Thyroid gland (tissue), 4 donors: ENCODE results near the gene SLC27A3. TPM values are rescaled to one million over a fixed set of nuclear protein-coding genes. Genes with fewer than 3 reads are reported as not detected.

Experiments used
- DNase-seq, 2 donors: peaks; one replicate each; pipeline ENCODE4 v3.0.0-alpha.2; 2019
- H3K27ac ChIP-seq, 3 donors: fragments of 200-600 bp; sonication (generic); 1 replicate in 2 of 3; 2 replicates in 1 of 3; pipeline ENCODE4 v1.5.1; 2016 to 2019; ENCODE audit warnings: mild to moderate bottlenecking in 1 of 3, moderate library complexity in 1 of 3
- H3K27me3 ChIP-seq: fragments of 200-600 bp; sonication (generic); one replicate; pipeline ENCODE4 v1.5.1; 2019
- H3K36me3 ChIP-seq, 2 donors: fragments of 200-600 bp; sonication (generic); one replicate each; pipeline ENCODE4 v1.5.1; 2016 to 2019
- H3K4me1 ChIP-seq, 2 donors: fragments of 200-600 bp; sonication (generic); one replicate each; pipeline ENCODE4 v1.5.1; 2017 to 2019
- H3K4me3 ChIP-seq, 3 donors: fragments of 200-600 bp; sonication (generic); replicated peaks in 1 of 3; 1 replicate in 2 of 3; 2 replicates in 1 of 3; pipeline ENCODE4 v1.5.1; 2016; ENCODE audit warnings: mild to moderate bottlenecking in 1 of 3
- H3K9me3 ChIP-seq: fragments of 200-600 bp; sonication (generic); one replicate; pipeline ENCODE4 v1.5.1; 2017
- CTCF ChIP-seq, 6 experiments: fragments of 200-600 bp in 3 of 6; fragments of 450-650 bp in 3 of 6; sonication (generic) in 3 of 6; IDR thresholded peaks; one replicate each; pipeline ENCODE4 v1.5.1; 2016 to 2019; ENCODE audit warnings: antibody characterized with exemption in 6 of 6, mild to moderate bottlenecking in 2 of 6, inconsistent platforms in 1 of 6, moderate library complexity in 1 of 6
- POLR2A ChIP-seq, 2 donors: fragments of 450-650 bp; IDR thresholded peaks; one replicate each; pipeline ENCODE4 v1.6.1; 2017; ENCODE audit warnings: antibody characterized with exemption in 2 of 2, mild to moderate bottlenecking in 2 of 2, moderate library complexity in 1 of 2
- WGBS, 2 donors: methylation state at CpG; one replicate each; pipeline ENCODE4 v1.1.5; 2017; 5-methylcytosine and 5-hydroxymethylcytosine counted together
- intact Hi-C: fragments of 100-400 bp; cut with DNase I; formaldehyde crosslinking; loops from one replicate; pipeline ENCODE4 v1.15.1; 2023
- total RNA-seq, 4 donors: library from RNA; depleted of rRNA; stranded (reverse); fragments of >200 nt; gene quantifications; one replicate each; pipeline ENCODE4 v1.2.3, GENCODE V29; 2016

The SLC27A3 gene
- total RNA-seq, 4 donors from 2014 or later: 14.4 to 32.5 (median 23.2) TPM

DNA sequence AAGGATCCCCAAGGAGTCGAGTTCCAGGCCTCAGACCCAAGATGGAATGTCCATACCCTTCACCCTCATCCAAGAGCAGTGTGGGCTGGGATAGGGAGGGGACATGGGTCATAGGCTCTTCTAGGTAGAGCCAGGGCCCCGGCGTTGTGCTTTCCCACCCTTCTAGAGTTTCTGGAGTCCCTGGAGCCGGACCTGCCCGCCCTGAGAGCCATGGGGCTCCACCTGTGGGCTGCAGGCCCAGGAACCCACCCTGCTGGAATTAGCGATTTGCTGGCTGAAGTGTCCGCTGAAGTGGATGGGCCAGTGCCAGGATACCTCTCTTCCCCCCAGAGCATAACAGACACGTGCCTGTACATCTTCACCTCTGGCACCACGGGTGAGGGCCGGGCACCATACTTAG is 1.1 kb downstream of the SLC27A3 start:
- Histone ChIP-seq H3K4me3 (peak overlapping the region; percentile 6 to 68 (median 58)), H3K4me1 (peaks cover 13 to 50% of the 10 kb centered on the region in 2 donors), H3K9me3 (no peaks in the 10 kb centered on the region), H3K27ac (peak overlapping the region; percentile 55 to 73 (median 62)), H3K27me3 (no peaks in the 10 kb centered on the region), H3K36me3 (peaks cover 12 to 14% of the 10 kb centered on the region in 2 donors)
- intact Hi-C loops: no loop called here
- peak in 1 of 2 donors; percentile 32 for DNase-seq
- no peak for TF ChIP-seq POLR2A (IDR thresholded peaks at IDR 0.05)
- TF ChIP-seq CTCF (IDR thresholded peaks at IDR 0.05): no peak
- WGBS, 2 donors: 25 to 36% methylated on average over 3 to 10 of the region's 10 CpGs

DNA sequence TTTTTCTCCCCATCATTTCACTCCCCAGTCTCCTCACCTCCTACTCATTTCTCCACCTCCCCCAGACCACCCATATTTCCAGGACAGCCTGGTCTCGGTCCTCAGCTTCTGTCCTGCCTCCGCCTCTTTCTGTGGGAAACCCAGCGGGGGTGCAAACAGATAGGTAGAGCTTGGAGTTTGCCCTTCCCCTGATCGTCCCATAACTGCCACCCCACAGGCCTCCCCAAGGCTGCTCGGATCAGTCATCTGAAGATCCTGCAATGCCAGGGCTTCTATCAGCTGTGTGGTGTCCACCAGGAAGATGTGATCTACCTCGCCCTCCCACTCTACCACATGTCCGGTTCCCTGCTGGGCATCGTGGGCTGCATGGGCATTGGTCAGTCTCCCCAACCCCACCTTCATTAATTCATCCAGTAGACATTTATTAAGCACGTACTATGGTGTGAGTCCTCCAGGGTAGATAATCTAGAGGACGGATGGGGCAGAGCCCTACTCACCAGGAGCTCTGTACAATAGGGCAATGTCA is 1.7 kb downstream of the SLC27A3 start:
- WGBS, 2 donors: 87 to 92% methylated on average over 10 of the region's 10 CpGs
- peaks cover 7 to 13% of the 10 kb centered on the region in 2 donors for H3K36me3 ChIP-seq
- H3K27ac ChIP-seq: no peak overlapping the region
- no peak overlapping the region for H3K4me3 ChIP-seq
- no peaks in the 10 kb centered on the region for H3K9me3 ChIP-seq
- H3K4me1 ChIP-seq: peaks cover 13 to 46% of the 10 kb centered on the region in 2 donors
- TF ChIP-seq POLR2A (IDR thresholded peaks at IDR 0.05): no peak
- no peak for TF ChIP-seq CTCF (IDR thresholded peaks at IDR 0.05)
- intact Hi-C loops: no loop called here
- no peak for DNase-seq
- H3K27me3 ChIP-seq: no peaks in the 10 kb centered on the region

- H3K27ac ChIP-seq: no peak overlapping the region
- intact Hi-C loops: no loop called here
These were observed 2.4 kb downstream of the SLC27A3 start for GRCh38 chr1:153777648-153778047.

DNA sequence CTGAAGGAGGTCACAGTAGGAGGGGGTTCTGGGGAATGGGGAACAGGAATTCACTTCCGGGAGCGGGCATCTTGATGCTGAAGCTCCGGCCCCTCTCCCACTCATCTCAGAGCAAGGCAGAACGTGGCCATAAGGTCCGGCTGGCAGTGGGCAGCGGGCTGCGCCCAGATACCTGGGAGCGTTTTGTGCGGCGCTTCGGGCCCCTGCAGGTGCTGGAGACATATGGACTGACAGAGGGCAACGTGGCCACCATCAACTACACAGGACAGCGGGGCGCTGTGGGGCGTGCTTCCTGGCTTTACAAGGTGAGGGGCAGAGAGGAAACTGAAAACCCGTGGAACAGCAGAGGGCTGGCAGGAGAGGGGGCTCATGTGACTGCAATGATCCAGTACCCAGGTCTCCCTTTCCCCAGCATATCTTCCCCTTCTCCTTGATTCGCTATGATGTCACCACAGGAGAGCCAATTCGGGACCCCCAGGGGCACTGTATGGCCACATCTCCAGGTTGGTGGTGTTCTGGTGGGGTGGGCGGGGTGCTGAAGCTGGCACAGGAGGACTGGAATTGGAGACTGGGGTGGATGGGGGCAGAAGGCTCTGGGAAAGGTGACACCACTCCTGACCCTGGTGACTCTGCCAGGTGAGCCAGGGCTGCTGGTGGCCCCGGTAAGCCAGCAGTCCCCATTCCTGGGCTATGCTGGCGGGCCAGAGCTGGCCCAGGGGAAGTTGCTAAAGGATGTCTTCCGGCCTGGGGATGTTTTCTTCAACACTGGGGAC is 3.0 kb downstream of the SLC27A3 start:
- Histone ChIP-seq H3K4me3 (no peak overlapping the region), H3K9me3 (no peaks in the 10 kb centered on the region), H3K36me3 (peaks cover 0 to 3% of the 10 kb centered on the region in 2 donors), H3K27me3 (no peaks in the 10 kb centered on the region), H3K4me1 (peaks cover 17 to 50% of the 10 kb centered on the region in 2 donors), H3K27ac (no peak overlapping the region)
- 85 to 90% methylated on average over 21 of the region's 22 CpGs for WGBS, 2 donors
- no peak for DNase-seq
- TF ChIP-seq POLR2A (IDR thresholded peaks at IDR 0.05): no peak
- no peak for TF ChIP-seq CTCF (IDR thresholded peaks at IDR 0.05)
- intact Hi-C loops: no loop called here

More at GRCh38 chr1:153777648-153778047, 2.4 kb downstream of the SLC27A3 start:
- Histone ChIP-seq H3K4me1 (peaks cover 13 to 49% of the 10 kb centered on the region in 2 donors), H3K27me3 (no peaks in the 10 kb centered on the region), H3K36me3 (peaks cover under 1 to 8% of the 10 kb centered on the region in 2 donors), H3K4me3 (no peak overlapping the region), H3K9me3 (no peaks in the 10 kb centered on the region)
- peak; percentile 89 to 91 for DNase-seq
- TF ChIP-seq POLR2A (IDR thresholded peaks at IDR 0.05) (no peak), CTCF (IDR thresholded peaks at IDR 0.05) (no peak)
- 21 to 37% methylated on average over 7 of the region's 7 CpGs for WGBS, 2 donors
